HepG2 (cell line): Measurements from ENCODE around the gene ADCY1. TPM values are rescaled to one million over a fixed set of nuclear protein-coding genes. Genes with fewer than 3 reads are reported as not detected.

Experiments used
- ATAC-seq: fragments of 200-7000 bp; cut with Tn5 transposase; 3 replicates; pipeline ENCODE4 v1.9.1; 2020; ENCODE audit warnings: mild to moderate bottlenecking, moderate library complexity
- BruUV-seq: library from RNA; stranded (reverse); fragments of 400-500 nt; replicated peaks from 2 replicates; lab custom pipeline; 2021; lab: Mats Ljungman, UMichigan
- CTCF ChIA-PET: fragments of 300-600 bp; formaldehyde crosslinking; extraction: SDS; loops from one replicate; lab custom pipeline; 2021; ENCODE audit warnings: low total read pairs, inconsistent platforms, low intra/inter-chr PET ratio; lab: Yijun Ruan, JAX
- POLR2A ChIA-PET: fragments of 350-600 bp; sonication (Branson Sonifier 250); formaldehyde crosslinking; loops from one replicate; lab custom pipeline; 2020; ENCODE audit warnings: antibody characterized with exemption, inconsistent platforms; lab: Yijun Ruan, JAX
- DNase-seq: peaks from one replicate; pipeline ENCODE4 v3.0.0-alpha.2; 2015; ENCODE audit warnings: low spot score
- FAIRE-seq: peaks from 3 replicates; lab custom pipeline; 2011; peaks lifted over from hg19 to GRCh38; lab: Jason Lieb, UNC
- H2AFZ ChIP-seq: one replicate; pipeline ENCODE4 v1.6.1; 2011; ENCODE audit warnings: low read length, inconsistent platforms
- H3K27ac ChIP-seq: fragments of 300-600 bp; 3 replicates; pipeline ENCODE4 v1.8.0; 2011; ENCODE audit warnings: mixed run types, mild to moderate bottlenecking, mixed read lengths, low read length, inconsistent platforms; ENCODE audit not compliant: insufficient read depth; ENCODE audit errors: extremely low read length
- H3K27me3 ChIP-seq, 2 experiments: fragments of 200-600 bp in 1 of 2; 2 replicates in 1 of 2; 3 replicates in 1 of 2; pipeline versions ENCODE4 v1.6.0 to v1.8.0; 2011; ENCODE audit warnings: low read length in 2 of 2, mild to moderate bottlenecking in 2 of 2, moderate library complexity in 2 of 2, inconsistent platforms in 1 of 2; ENCODE audit not compliant: insufficient read depth in 2 of 2, control insufficient read depth in 1 of 2
- H3K36me3 ChIP-seq, 2 experiments: fragments of 200-600 bp in 1 of 2; replicated peaks in 1 of 2; 2 replicates in 1 of 2; 3 replicates in 1 of 2; pipeline versions ENCODE4 v1.5.1 to v1.8.0; 2011; ENCODE audit warnings: low read length in 2 of 2, inconsistent platforms in 1 of 2; ENCODE audit not compliant: insufficient read depth in 2 of 2, control insufficient read depth in 1 of 2
- H3K4me1 ChIP-seq: 2 replicates; pipeline ENCODE4 v1.5.1; 2012; ENCODE audit warnings: low read length, inconsistent platforms; ENCODE audit not compliant: insufficient read depth
- H3K4me2 ChIP-seq: 2 replicates; pipeline ENCODE4 v1.6.0; 2011; ENCODE audit warnings: low read depth, low read length, inconsistent platforms
- H3K4me3 ChIP-seq, 3 experiments: fragments of 200-600 bp in 1 of 3; sonication (generic), shearing (Covaris generic) in 1 of 3; replicated peaks in 1 of 3; 2 replicates each; pipeline ENCODE4 v1.5.1; 2011 to 2016; ENCODE audit warnings: low read length in 3 of 3, inconsistent platforms in 2 of 3, low read depth in 2 of 3, mild to moderate bottlenecking in 2 of 3, control low read depth in 1 of 3, mixed read lengths in 1 of 3; ENCODE audit not compliant: insufficient read depth in 1 of 3
- H3K79me2 ChIP-seq: one replicate; pipeline ENCODE4 v1.6.1; 2011; ENCODE audit warnings: low read length, inconsistent platforms; ENCODE audit not compliant: insufficient read depth
- H3K9ac ChIP-seq: 2 replicates; pipeline ENCODE4 v1.6.0; 2011; ENCODE audit warnings: mild to moderate bottlenecking, low read depth, low read length, inconsistent platforms; ENCODE audit not compliant: insufficient read depth
- H3K9me3 ChIP-seq: 2 replicates; pipeline ENCODE4 v1.5.1; 2012; ENCODE audit warnings: mild to moderate bottlenecking, low read length
- H4K20me1 ChIP-seq: 2 replicates; pipeline ENCODE4 v1.6.0; 2011; ENCODE audit warnings: inconsistent platforms, mild to moderate bottlenecking, low read length, moderate library complexity; ENCODE audit not compliant: insufficient read depth
- ZNF136 ChIP-seq: sonication (generic); formaldehyde crosslinking; IDR thresholded peaks from 2 replicates; pipeline ENCODE4 v1.8.1; 2022; ENCODE audit warnings: low read depth, mild to moderate bottlenecking, moderate library complexity, missing genetic modification reagents
- ZNF687 ChIP-seq: sonication (generic); formaldehyde crosslinking; IDR thresholded peaks from 2 replicates; pipeline ENCODE4 v1.5.1; 2020; ENCODE audit warnings: mild to moderate bottlenecking, missing genetic modification reagents, moderate library complexity
- WGBS: methylation state at CpG from one replicate; pipeline ENCODE4 v1.1.6; 2017; ENCODE audit warnings: low lambda C conversion rate; 5-methylcytosine and 5-hydroxymethylcytosine counted together
- in situ Hi-C: cut with HindIII; loops from 2 replicates; pipeline ENCODE4 v1.10.0; 2017; ENCODE audit warnings: low pct_unique_long_range_greater_than_20kb; ENCODE audit not compliant: extremely low pct_ligation_motif_present
- intact Hi-C: fragments of 100-400 bp; cut with micrococcal nuclease; formaldehyde crosslinking; loops from one replicate; pipeline ENCODE4 v1.10.0; 2022; ENCODE audit not compliant: unreplicated experiment
- polyA plus RNA-seq, 8 experiments: library from polyadenylated mRNA; depleted of rRNA in 3 of 8; stranded (reverse) in 7 of 8; unstranded in 1 of 8; fragments of >200 nt; fragmentation: Illumina TruSeq in 4 of 8; extraction: Trizol in 4 of 8; gene quantifications; 2 replicates each; pipeline versions ENCODE4 v1.2.1 to v1.2.3, GENCODE V29; 2011 to 2016; ENCODE audit warnings: low read depth in 4 of 8, missing spikeins in 1 of 8, mixed read lengths in 1 of 8; ENCODE audit not compliant: insufficient read depth in 1 of 8
- total RNA-seq, 5 experiments: library from RNA; depleted of rRNA; stranded (reverse); fragments of >200 nt; fragmentation: Illumina TruSeq; extraction: Trizol; gene quantifications; 2 replicates each; pipeline ENCODE4 v1.2.3, GENCODE V29; 2016; ENCODE audit warnings: low read depth in 1 of 5

ADCY1 gene
- total and polyA plus RNA-seq, 2 of the 13 experiments (the other 11 are each of a cell fraction or from before 2014, with no cell fraction given): 0.80 to 1.2 TPM

DNA sequence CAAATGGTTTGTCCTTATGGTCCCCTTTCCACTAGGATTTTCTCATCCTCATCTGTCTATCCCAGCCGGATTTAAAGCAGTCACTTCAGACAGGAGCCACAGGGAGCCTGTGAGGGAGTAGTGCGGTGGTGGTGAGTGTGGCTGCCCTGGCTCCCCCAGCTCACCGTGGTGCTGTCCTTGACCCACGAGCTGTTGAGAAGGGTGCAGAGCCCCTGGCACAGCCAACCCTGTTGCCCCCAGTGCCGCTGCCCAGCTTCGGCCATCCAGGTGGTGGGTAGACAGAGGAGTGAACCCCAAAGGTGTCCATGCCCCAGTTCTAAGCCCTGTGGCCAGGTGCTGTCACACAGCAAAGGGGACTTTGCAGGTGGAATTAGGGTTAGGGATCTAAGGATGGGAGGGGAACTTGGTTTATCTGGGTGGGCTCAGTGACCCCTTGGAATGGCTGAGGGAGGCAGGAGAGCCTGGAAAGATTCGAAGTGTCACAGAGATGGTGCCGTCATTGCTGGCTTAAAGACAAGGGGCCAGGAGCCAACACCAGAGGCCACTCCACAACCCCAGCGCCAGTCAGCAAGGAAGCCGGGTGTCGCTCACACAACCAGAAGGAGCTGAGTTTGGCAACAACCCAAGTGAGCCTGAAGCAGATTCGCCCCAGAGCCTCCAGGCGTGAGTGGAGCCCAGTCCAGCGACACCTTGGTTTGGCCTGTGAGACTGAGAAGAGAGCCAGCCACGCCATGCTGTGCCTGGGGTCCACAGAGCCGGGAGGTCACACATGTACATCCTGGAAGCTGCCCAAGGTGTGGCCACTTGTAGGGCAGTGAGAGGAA is 142.4 kb downstream of the ADCY1 start:
- CTCF ChIA-PET: no interaction called here
- no peak for TF ChIP-seq ZNF136
- TF ChIP-seq ZNF687 (CRISPR knock-in tag): 0 out of 2 replicates have a peak, but pooled peaks have one; percentile 10
- Histone ChIP-seq H4K20me1 (no peaks in the 10 kb centered on the region), H3K9ac (no peak overlapping the region), H3K79me2 (no peaks in the 10 kb centered on the region), H3K27ac (no peak overlapping the region), H3K4me2 (no peak overlapping the region), H2AFZ (no peak overlapping the region), H3K4me1 (no peaks in the 10 kb centered on the region), H3K4me3 (no peak overlapping the region), H3K36me3 (no peaks in the 10 kb centered on the region), H3K27me3 (peaks cover 3 to 5% of the 10 kb centered on the region in 2 experiments; a peak in 2 of 5 replicates), H3K9me3 (no peaks in the 10 kb centered on the region)
- intact Hi-C loops: no loop called here
- POLR2A ChIA-PET: no interaction called here
- ATAC-seq (no peak), FAIRE-seq (no peak), DNase-seq (no peak)
- WGBS: 52% methylated on average over 8 of the region's 16 CpGs
- BruUV-seq: no TSS peak
- in situ Hi-C loops: no loop called here
